ENCODE data around the gene AARS2. TPM values are rescaled to one million over a fixed set of nuclear protein-coding genes. Genes with fewer than 3 reads are reported as not detected.
A peak's percentile ranks its signal among the peaks of the same experiment; 100 is the strongest.

AARS2 gene
- total RNA-seq, 2 donors from 2014 or later = 9.6 to 17.8 TPM

- Histone ChIP-seq H3K9me3 (no peaks in the 10 kb centered on the region), H3K4me1 (peaks cover 61% of the 10 kb centered on the region), H3K4me3 (no peak overlapping the region), H3K27me3 (no peaks in the 10 kb centered on the region), H3K27ac (no peak overlapping the region), H3K36me3 (replicated peaks in 1 of 2; ENCODE audit: insufficient read depth in 1 of 2, low read depth in 2 of 2) (peaks cover 0 to under 1% of the 10 kb centered on the region in 2 donors)
- no peak for ATAC-seq
- TF ChIP-seq CTCF (IDR thresholded peaks at IDR 0.05) = no peak
- intact Hi-C loops (cut with DNase I) = no loop called here
- 89% methylated on average over 8 of the region's 8 CpGs; no CpG with 5 or more reads in 1 of the 2 donors for WGBS, 2 donors
- DNase-seq = no peak
Measured at GRCh38 chr6:44260011-44260410, 53.1 kb downstream of the AARS2 start.

- H3K9me3 ChIP-seq = no peaks in the 10 kb centered on the region
- H3K27ac ChIP-seq = no peak overlapping the region
- peaks cover 62% of the 10 kb centered on the region for H3K4me1 ChIP-seq
- DNase-seq (no peak), ATAC-seq (no peak)
- no peak overlapping the region for H3K4me3 ChIP-seq
- TF ChIP-seq POLR2A (IDR thresholded peaks at IDR 0.05) (no peak), CTCF (IDR thresholded peaks at IDR 0.05) (no peak)
- H3K36me3 ChIP-seq (replicated peaks in 1 of 2; ENCODE audit: insufficient read depth in 1 of 2, low read depth in 2 of 2) = peaks cover 6 to 7% of the 10 kb centered on the region in 2 donors
- intact Hi-C loops (cut with DNase I) = no loop called here
- H3K27me3 ChIP-seq = no peaks in the 10 kb centered on the region
- WGBS, 2 donors = 79 to 94% methylated on average over 3 of the region's 3 CpGs
Measured at GRCh38 chr6:44258921-44259320, 54.2 kb downstream of the AARS2 start.

GRCh38 chr6:44258325-44258863, 54.8 kb downstream of the AARS2 start:
- ATAC-seq (no peak), DNase-seq (no peak)
- Histone ChIP-seq H3K27me3 (no peaks in the 10 kb centered on the region), H3K27ac (peak overlapping the region in 2 of 4 donors; percentile 92 to 93), H3K9me3 (no peaks in the 10 kb centered on the region), H3K36me3 (replicated peaks in 1 of 2; ENCODE audit: insufficient read depth in 1 of 2, low read depth in 2 of 2) (peaks cover 8 to 12% of the 10 kb centered on the region in 2 donors), H3K4me1 (peaks cover 61% of the 10 kb centered on the region), H3K4me3 (no peak overlapping the region)
- intact Hi-C loops (cut with DNase I) = no loop called here
- WGBS, 2 donors = 77 to 81% methylated on average over 9 of the region's 9 CpGs
- TF ChIP-seq POLR2A (IDR thresholded peaks at IDR 0.05) = no peak
- no peak for TF ChIP-seq CTCF (IDR thresholded peaks at IDR 0.05)

GRCh38 chr6:44257753-44258324, 55.3 kb downstream of the AARS2 start:
- WGBS, 2 donors = 19 to 24% methylated on average over 14 to 15 of the region's 15 CpGs
- no peak for ATAC-seq
- intact Hi-C loops (cut with DNase I) = no loop called here
- H3K27me3 ChIP-seq = no peaks in the 10 kb centered on the region
- H3K27ac ChIP-seq = peak overlapping the region; percentile 89 to 94 (median 92)
- H3K4me1 ChIP-seq = peaks cover 61% of the 10 kb centered on the region
- TF ChIP-seq POLR2A (IDR thresholded peaks at IDR 0.05) (no peak), CTCF (IDR thresholded peaks at IDR 0.05) (peak in 2 of 7 experiments; percentile 17 to 24)
- H3K4me3 ChIP-seq = peak overlapping the region in 1 of 2 donors; percentile 94
- no peak for DNase-seq
- peaks cover 14 to 18% of the 10 kb centered on the region in 2 donors for H3K36me3 ChIP-seq (replicated peaks in 1 of 2; ENCODE audit: insufficient read depth in 1 of 2, low read depth in 2 of 2)
- no peaks in the 10 kb centered on the region for H3K9me3 ChIP-seq

All from body of pancreas (tissue), 4 donors.